AG08396 (cell line): Measurements from ENCODE around the gene LCN12.

ENCODE experiments used
- DNase-seq: peaks from one replicate; pipeline ENCODE4 v3.0.0; 2012; ENCODE audit warnings: low spot score, mixed read lengths

The LCN12 gene

DNA sequence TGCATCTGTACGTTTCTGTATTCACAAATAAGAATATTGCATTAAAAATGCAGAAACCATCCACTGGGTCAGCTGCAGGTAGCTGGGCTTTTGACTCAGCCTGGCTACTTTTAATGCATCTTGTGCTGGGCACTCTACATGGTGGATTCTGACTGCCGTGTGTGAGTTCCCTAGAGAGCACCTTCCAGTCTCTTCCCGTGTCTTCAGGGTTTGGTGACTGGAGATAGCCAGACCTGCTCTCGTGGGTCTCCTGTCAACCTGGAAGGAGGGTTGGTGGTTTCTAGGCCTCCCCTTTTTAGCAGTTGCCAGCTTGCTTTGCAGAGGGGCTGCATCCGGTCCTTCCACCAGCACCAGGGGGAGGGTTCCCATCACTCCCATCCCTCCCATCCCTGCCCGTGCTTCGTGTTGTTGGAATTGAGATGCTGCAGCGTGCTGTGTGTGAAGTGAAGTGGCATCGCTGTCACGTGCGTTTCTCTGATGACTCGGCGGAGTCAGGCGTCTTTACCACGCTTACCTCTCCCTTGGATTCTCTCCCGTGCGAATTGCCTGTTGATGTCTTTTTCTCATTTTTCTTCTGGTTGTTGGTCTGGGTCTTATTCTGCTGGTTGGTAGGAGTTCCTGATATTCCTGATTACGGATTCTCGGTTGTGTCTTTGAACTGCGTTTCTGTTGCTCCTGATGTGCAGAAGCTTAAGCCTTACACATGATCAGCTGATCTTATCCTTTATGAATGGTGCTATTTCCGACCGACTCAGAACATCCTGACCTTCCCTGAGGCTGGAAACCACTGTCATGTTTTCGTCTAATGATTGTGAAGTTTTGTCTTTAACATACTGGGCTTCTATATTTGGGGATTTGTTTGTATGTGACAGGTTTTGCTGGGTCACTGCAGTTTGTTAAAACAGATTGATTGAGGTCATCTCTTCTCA lies 24.5 kb upstream of the LCN12 start:
- no peak for DNase-seq

- DNase-seq: no peak
Observed at GRCh38 chr9:136928591-136928990, 23.5 kb upstream of the LCN12 start.

GRCh38 chr9:136930014-136930413 lies 22.1 kb upstream of the LCN12 start:
- DNase-seq: no peak

DNA sequence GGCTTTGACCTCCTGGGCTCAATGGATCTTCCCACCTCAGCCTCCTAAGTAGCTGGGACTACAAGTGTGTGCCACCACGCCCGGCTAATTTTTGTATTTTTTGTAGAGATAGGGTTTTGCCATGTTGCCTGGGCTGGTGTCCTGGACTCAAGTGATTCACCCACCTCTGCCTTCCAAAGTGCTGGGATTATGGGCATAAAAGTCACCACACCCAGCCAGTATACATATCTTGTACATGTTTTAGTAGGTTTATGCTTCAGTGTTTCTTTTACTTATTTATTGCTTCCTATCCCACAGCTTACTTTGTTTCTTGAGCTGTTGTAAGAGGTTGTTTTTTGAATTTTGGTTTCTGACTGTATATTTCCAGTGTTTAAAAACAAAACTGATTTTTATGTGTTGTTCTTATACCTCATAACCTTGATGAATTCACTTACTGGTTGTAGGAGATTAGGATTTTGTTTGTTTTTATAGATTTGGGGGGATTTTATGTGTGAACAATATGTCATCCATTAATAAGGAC lies 20.4 kb upstream of the LCN12 start:
- no peak for DNase-seq

DNA sequence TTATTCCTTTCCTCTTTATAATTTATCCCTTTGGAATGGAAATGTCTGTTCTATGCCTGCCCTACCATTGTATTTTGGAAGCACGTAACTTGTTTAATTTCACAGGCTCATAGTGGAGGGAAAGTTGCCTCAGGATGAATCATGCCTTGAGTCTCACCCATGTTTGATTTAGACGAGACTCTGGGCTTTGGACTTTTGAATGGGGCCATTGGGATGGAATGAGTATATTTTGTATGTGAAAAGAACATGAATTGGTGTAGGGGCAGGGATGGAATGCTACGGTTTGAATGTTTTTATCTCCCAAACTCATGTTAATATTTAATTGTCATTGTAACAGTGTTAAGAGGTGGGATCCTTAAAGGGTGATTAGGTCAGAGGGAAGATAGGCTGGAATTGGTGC lies 17.8 kb upstream of the LCN12 start:
- DNase-seq: no peak

DNA sequence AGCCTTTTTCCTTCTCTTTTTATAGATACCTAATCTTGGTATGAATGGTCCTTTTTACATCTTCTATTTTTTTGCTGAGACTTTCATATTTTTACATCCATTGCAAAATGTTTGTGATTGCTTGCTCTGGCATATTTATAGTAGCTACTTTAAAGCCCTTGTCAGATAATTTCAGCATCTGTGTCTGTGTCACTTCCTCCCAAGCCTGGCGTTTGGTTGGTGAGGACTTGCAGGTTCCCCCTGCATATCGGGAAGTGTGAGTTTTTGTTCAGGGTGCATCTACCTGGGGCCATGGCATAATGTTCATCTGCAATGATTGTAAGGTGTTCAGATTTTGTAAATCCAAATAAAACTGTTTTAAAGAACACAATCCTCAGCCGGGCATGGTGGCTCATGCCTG lies 16.4 kb upstream of the LCN12 start:
- no peak for DNase-seq

DNA sequence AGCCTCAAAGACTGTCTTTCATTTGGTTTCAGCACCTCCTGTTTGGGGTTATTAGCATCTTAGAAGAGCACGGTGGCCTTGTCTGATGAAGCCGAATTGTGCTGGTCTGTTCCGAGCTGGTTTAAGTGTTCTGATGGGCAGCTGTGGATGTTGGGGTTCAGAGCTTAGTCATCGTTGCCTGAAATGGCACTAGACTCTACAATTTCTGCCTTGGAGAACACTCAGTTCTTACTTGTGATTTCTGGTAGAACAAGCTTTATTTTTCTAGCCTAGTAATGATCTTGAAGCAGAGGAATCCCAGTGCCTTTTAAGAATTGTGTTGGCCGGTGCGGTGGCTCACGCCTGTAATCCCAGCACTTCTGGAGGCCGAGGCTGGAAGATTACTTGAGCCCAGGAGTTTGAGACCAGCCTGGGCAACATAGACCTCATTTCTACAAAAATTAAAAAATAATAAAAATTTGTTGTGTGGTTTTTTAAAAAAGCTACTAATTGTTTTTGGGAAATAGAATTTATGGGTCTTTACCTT lies 15.4 kb upstream of the LCN12 start:
- no peak for DNase-seq

DNA sequence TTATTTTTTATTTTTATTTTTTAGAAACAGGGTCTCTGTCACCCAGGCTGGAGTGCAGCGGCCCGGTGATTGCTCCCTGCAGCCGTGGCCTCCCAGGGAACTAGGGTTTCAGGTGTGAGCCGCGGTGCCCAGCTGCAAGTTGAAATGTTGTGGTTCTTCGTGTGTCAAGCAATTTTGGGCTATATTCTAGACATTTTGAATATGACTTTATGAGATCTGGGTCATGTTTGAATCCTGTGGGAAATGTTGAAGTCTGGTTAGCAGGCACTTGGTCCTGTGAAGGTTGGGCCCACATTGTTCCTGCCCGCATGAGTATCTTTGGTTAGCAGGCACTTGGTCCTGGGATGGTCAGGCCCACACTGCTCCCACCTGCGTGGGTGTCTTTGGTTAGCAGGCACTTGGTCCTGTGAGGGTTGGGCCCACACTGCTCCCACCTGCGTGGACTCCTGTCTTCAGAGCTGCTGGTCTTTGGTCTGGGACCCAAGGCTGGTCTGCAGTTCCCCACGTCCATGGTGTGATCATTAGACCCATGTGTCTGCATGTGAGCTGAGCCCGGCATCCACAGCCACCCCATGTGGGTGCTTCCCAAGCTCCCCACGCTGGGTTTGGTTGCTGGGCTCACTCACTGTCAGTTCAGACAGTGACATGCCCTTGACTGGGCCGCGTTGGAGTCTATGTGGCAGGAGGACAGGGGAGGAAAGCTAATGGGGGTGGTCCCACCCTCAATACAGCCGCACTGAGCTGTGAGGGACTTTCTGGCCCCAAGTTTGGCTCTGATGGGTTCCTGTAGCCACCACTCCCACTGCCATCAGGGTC lies 14.7 kb upstream of the LCN12 start:
- DNase-seq: no peak

GRCh38 chr9:136939431-136939995 lies 12.6 kb upstream of the LCN12 start:
- no peak for DNase-seq

DNA sequence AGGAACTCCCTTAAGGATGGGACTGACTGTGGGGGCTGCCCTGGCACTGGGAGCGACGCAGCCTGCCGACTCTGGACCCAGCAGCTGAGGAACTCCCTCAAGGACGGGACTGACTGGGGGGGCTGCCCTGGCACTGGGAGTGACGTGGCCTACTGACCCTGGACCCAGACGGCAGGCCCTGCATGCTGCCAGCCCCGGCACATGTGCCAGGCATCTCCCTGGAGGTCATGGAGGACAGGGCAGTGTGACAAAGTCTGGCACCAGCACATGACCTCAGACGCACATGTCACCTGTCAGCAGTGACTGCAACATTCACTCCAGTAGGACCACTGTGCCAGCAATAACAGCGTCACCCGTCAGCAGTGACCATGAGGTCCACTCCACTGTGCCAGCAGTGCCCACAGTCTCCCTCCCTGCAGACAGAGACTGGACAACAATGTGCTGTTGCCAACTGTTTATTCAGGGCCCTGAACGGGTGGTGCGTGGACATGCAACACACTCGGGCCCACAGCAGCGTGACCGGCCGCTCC lies 12.0 kb upstream of the LCN12 start:
- DNase-seq: no peak

GRCh38 chr9:136940526-136941230 lies 11.4 kb upstream of the LCN12 start:
- no peak for DNase-seq

- DNase-seq: no peak
Observed at GRCh38 chr9:136941231-136942111, 10.6 kb upstream of the LCN12 start.

DNA sequence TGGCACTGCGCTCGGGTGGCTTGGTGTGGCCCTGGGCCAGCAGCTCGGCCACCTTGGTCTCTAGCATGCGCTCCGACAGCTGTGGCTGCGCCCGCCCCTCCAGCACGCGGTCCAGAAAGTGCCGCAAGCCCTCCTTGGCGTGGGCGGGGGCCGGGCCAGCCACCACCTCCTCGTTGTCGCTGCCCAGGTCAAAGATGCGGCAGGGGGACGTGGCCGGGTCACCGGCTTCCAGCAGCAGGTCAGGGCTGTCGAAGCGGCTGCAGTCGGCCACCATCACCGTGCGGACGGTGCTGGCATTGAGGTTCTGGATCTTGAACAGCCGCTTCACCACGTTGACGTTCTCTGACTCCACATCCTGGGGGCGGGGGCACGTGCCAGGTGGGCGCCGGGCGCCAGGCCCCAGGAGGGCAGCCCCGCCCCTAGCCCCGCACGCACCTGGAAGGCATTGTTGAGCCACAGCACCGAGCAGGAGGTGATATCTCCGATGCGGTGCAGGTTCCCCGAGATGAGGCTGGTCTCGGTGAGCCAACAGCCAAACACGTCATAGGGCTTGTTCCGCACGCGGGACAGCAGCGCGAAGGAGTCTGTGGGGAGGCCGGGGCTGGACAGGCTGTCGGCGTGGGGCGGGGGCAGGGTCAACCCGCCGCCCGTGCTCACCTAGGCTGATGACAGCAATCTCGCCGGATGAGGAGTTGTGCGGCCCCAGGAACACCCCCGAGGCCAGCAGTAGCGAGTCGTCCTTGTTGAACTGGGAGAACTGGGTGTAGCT lies 9.8 kb upstream of the LCN12 start:
- DNase-seq: no peak

- DNase-seq: no peak
Observed at GRCh38 chr9:136942881-136943230, 9.2 kb upstream of the LCN12 start.

- DNase-seq: peak; percentile 78
Observed at GRCh38 chr9:136943291-136944211, 8.5 kb upstream of the LCN12 start.

DNA sequence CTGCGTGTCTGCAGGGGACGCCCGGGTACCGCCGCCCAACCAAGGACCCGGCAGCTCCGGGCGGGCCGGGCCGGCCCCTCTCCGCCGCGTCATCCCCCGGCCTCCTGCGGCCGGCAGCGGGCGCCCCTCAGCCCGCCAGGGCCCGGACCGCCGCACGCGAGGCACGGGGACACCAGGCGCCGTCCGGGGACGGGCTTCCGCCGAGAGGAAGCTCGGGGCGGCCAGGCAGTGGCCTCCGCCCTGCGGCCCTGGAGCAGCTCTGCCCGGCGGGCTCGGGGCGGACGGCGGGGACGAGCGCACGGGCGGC lies 7.9 kb upstream of the LCN12 start:
- peak; percentile 92 for DNase-seq

DNA sequence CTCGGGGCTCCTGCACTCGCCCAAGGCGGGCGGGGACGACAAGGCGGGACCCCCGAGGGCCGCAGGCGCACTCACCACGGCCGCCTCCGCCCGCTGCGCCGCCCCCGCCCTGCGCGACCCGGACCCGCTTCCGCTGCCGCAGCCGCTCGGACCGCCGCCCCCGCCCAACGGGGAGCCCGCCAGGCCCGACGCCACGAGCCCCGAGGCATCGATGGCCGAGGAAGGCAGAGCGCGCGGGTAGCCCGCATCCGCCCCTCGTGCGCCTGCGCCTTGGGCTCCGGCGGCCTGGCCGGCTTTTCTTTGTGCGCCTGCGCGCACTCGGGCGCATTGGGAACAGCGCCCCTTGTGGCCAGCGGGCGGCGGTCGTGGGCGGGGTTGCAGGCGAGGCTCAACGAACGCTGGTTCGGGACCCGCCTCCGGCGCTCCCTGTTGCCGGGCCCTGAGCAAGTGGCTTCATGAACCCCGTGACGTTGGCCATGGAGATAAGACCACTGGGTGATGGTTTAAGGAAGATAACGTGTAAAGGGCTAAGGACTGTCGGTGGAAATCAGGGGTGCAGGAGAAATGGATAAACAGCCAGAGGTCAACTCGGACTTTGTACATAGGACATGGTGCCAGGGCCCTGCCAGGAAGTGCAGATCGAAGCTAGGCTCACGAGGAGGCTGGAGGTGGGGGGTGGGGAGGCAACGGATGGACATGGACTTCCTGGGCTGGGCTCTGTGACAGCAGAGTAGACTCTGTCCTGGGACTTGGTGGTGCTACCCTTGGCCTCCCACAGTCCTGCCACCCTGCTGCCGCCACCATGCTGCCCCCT lies 7.3 kb upstream of the LCN12 start, which contains the start of the genes C8G and FBXW5:
Gene C8G, plus strand, starts transcription at position 725 of the 814 bp plus-strand sequence. Its CDS starts 78 bp downstream, at position 803.
Gene FBXW5, minus strand, starts transcription at position 220 of the 814 bp plus-strand sequence. CDS start 655 bp downstream, outside the sequence.
- peak; percentile 100 for DNase-seq
